ENCODE results near the gene ARVCF. TPM values are rescaled to one million over a fixed set of nuclear protein-coding genes. Genes with fewer than 3 reads are reported as not detected.

The ARVCF gene
- polyA plus RNA-seq, 1 donor from 2014 or later = 112 TPM

DNA sequence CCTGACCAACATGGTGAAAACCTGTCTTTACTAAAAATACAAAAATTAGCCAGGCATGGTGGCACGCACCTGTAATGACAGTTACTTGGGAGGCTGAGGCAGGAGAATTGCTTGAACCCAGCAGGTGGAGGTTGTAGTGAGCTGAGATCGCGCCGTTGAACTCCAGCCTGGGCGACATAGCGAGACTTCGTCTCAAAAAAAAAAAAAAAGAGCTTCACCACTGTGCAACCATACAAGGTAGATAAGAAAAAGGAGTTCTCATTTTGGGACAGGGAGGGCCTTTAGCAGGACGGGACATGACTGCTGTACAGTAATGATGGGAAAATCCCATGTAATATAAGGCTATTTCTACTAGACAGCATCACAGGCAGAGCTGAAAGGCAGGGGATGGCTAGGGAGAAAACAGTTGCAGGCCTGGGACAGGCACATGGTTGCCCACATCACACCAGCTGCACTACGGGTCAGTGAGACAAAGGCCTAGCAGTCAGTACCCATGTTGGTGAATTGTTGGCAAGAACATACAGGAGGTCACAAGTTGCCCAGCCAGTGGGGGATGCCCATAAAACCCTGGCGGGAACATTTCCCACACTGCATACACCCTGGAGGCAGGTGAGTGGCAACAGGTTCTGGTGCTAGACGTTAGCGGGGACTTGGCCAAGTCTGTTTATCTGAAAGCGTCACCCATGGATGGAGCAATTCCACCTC, 9.7 kb upstream of the ARVCF start:
- Histone ChIP-seq H3K27me3 (ENCODE audit: insufficient read depth, low read depth, low read length) (no peaks in the 10 kb centered on the region), H3K27ac (ENCODE audit: low read length) (no peak overlapping the region), H3K4me3 (ENCODE audit: low read length) (no peak overlapping the region), H3K9ac (ENCODE audit: low read length) (no peak overlapping the region), H3K79me2 (replicated peaks; ENCODE audit: insufficient read depth, low read length) (no peaks in the 10 kb centered on the region), H3F3A (ENCODE audit: insufficient read depth, low read length, poor library complexity, severe bottlenecking) (no peaks in the 10 kb centered on the region), H3K9me2 (ENCODE audit: insufficient read depth, low read length) (no peaks in the 10 kb centered on the region), H2AFZ (ENCODE audit: low read depth, low read length) (no peak overlapping the region), H3K9me3 (ENCODE audit: low read length) (no peaks in the 10 kb centered on the region), H3K4me2 (ENCODE audit: low read length) (no peak overlapping the region), H4K20me1 (ENCODE audit: insufficient read depth) (no peaks in the 10 kb centered on the region), H3K36me3 (ENCODE audit: insufficient read depth, low read length) (no peaks in the 10 kb centered on the region)
- TF ChIP-seq POLR2AphosphoS5 (IDR thresholded peaks at IDR 0.05) (no peak), TAF1 (IDR thresholded peaks at IDR 0.05; ENCODE audit: low read depth) (no peak), SMC3 (conservative IDR thresholded peaks at IDR 0.05; ENCODE audit: poor library complexity) (no peak), EP300 (conservative IDR thresholded peaks at IDR 0.05; ENCODE audit: poor library complexity, severe bottlenecking) (no peak), RAD21 (conservative IDR thresholded peaks at IDR 0.05) (no peak), EZH2 (IDR thresholded peaks at IDR 0.05; ENCODE audit: borderline replicate concordance, insufficient read depth, low read length, poor library complexity, severe bottlenecking) (no peak), MXI1 (conservative IDR thresholded peaks at IDR 0.05; ENCODE audit: poor library complexity, severe bottlenecking) (no peak)
- TF ChIP-seq, protein P1, sequence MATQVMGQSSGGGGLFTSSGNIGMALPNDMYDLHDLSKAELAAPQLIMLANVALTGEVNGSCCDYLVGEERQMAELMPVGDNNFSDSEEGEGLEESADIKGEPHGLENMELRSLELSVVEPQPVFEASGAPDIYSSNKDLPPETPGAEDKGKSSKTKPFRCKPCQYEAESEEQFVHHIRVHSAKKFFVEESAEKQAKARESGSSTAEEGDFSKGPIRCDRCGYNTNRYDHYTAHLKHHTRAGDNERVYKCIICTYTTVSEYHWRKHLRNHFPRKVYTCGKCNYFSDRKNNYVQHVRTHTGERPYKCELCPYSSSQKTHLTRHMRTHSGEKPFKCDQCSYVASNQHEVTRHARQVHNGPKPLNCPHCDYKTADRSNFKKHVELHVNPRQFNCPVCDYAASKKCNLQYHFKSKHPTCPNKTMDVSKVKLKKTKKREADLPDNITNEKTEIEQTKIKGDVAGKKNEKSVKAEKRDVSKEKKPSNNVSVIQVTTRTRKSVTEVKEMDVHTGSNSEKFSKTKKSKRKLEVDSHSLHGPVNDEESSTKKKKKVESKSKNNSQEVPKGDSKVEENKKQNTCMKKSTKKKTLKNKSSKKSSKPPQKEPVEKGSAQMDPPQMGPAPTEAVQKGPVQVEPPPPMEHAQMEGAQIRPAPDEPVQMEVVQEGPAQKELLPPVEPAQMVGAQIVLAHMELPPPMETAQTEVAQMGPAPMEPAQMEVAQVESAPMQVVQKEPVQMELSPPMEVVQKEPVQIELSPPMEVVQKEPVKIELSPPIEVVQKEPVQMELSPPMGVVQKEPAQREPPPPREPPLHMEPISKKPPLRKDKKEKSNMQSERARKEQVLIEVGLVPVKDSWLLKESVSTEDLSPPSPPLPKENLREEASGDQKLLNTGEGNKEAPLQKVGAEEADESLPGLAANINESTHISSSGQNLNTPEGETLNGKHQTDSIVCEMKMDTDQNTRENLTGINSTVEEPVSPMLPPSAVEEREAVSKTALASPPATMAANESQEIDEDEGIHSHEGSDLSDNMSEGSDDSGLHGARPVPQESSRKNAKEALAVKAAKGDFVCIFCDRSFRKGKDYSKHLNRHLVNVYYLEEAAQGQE (IDR thresholded peaks at IDR 0.05; ENCODE audit: borderline replicate concordance) = no peak
- TF ChIP-seq, protein P2, sequence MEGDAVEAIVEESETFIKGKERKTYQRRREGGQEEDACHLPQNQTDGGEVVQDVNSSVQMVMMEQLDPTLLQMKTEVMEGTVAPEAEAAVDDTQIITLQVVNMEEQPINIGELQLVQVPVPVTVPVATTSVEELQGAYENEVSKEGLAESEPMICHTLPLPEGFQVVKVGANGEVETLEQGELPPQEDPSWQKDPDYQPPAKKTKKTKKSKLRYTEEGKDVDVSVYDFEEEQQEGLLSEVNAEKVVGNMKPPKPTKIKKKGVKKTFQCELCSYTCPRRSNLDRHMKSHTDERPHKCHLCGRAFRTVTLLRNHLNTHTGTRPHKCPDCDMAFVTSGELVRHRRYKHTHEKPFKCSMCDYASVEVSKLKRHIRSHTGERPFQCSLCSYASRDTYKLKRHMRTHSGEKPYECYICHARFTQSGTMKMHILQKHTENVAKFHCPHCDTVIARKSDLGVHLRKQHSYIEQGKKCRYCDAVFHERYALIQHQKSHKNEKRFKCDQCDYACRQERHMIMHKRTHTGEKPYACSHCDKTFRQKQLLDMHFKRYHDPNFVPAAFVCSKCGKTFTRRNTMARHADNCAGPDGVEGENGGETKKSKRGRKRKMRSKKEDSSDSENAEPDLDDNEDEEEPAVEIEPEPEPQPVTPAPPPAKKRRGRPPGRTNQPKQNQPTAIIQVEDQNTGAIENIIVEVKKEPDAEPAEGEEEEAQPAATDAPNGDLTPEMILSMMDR (IDR thresholded peaks at IDR 0.05; ENCODE audit: poor library complexity, severe bottlenecking) = no peak

- Histone ChIP-seq H3K4me2 (ENCODE audit: low read length) (no peak overlapping the region), H3K27me3 (ENCODE audit: insufficient read depth, low read depth, low read length) (no peaks in the 10 kb centered on the region), H4K20me1 (ENCODE audit: insufficient read depth) (no peaks in the 10 kb centered on the region), H3K36me3 (ENCODE audit: insufficient read depth, low read length) (no peaks in the 10 kb centered on the region), H2AFZ (ENCODE audit: low read depth, low read length) (no peak overlapping the region), H3K4me3 (ENCODE audit: low read length) (no peak overlapping the region), H3K79me2 (replicated peaks; ENCODE audit: insufficient read depth, low read length) (no peaks in the 10 kb centered on the region), H3K27ac (ENCODE audit: low read length) (no peak overlapping the region), H3K9me2 (ENCODE audit: insufficient read depth, low read length) (no peaks in the 10 kb centered on the region), H3F3A (ENCODE audit: insufficient read depth, low read length, poor library complexity, severe bottlenecking) (no peaks in the 10 kb centered on the region), H3K9ac (ENCODE audit: low read length) (no peak overlapping the region), H3K9me3 (ENCODE audit: low read length) (no peaks in the 10 kb centered on the region)
- TF ChIP-seq EP300 (conservative IDR thresholded peaks at IDR 0.05; ENCODE audit: poor library complexity, severe bottlenecking) (no peak), EZH2 (IDR thresholded peaks at IDR 0.05; ENCODE audit: borderline replicate concordance, insufficient read depth, low read length, poor library complexity, severe bottlenecking) (no peak), MXI1 (conservative IDR thresholded peaks at IDR 0.05; ENCODE audit: poor library complexity, severe bottlenecking) (no peak), TAF1 (IDR thresholded peaks at IDR 0.05; ENCODE audit: low read depth) (no peak), RAD21 (conservative IDR thresholded peaks at IDR 0.05) (no peak), POLR2AphosphoS5 (IDR thresholded peaks at IDR 0.05) (no peak), SMC3 (conservative IDR thresholded peaks at IDR 0.05; ENCODE audit: poor library complexity) (no peak)
- TF ChIP-seq, protein P2 (IDR thresholded peaks at IDR 0.05; ENCODE audit: poor library complexity, severe bottlenecking) = no peak
- TF ChIP-seq, protein P1 (IDR thresholded peaks at IDR 0.05; ENCODE audit: borderline replicate concordance) = no peak
Measured at GRCh38 chr22:20025401-20026203, 9.0 kb upstream of the ARVCF start.

All from neural cell (in vitro differentiated cells).